Prostate gland (tissue), 2 donors: Measurements from ENCODE around the gene SHISA6. TPM values are rescaled to one million over a fixed set of nuclear protein-coding genes. Genes with fewer than 3 reads are reported as not detected.

ENCODE experiments used
- DNase-seq: peaks from one replicate; pipeline ENCODE4 v3.0.0-alpha.2; 2019; ENCODE audit warnings: low spot score
- H3K27ac ChIP-seq, 2 donors: fragments of 200-600 bp; sonication (generic); 2 replicates each; pipeline ENCODE4 v1.5.1; 2017 to 2019
- H3K27me3 ChIP-seq: fragments of 200-600 bp; sonication (generic); replicated peaks from 2 replicates; pipeline ENCODE4 v1.5.1; 2019; ENCODE audit not compliant: insufficient read depth
- H3K36me3 ChIP-seq, 2 donors: fragments of 200-600 bp; sonication (generic); 1 replicate in 1 of 2; 2 replicates in 1 of 2; pipeline versions ENCODE4 v1.5.1 to v1.8.1; 2017 to 2019
- H3K4me1 ChIP-seq: fragments of 200-600 bp; sonication (generic); replicated peaks from 2 replicates; pipeline ENCODE4 v1.5.1; 2019
- H3K4me3 ChIP-seq, 2 donors: fragments of 200-600 bp; sonication (generic); 2 replicates each; pipeline ENCODE4 v1.5.1; 2017 to 2019
- H3K9me3 ChIP-seq: fragments of 200-600 bp; sonication (generic); 2 replicates; pipeline ENCODE4 v1.5.1; 2017
- POLR2A ChIP-seq: fragments of 450-650 bp; IDR thresholded peaks from one replicate; pipeline ENCODE4 v1.6.1; 2016; ENCODE audit warnings: antibody characterized with exemption, mild to moderate bottlenecking
- POLR2AphosphoS5 ChIP-seq: sonication (generic); formaldehyde crosslinking; IDR thresholded peaks from one replicate; pipeline ENCODE4 v1.6.1; 2017; ENCODE audit warnings: antibody characterized with exemption
- WGBS: methylation state at CpG from one replicate; pipeline ENCODE4 v1.1.5; 2018; 5-methylcytosine and 5-hydroxymethylcytosine counted together
- intact Hi-C: fragments of 100-400 bp; cut with DNase I; formaldehyde crosslinking; loops from one replicate; pipeline ENCODE4 v1.14.2; 2022
- total RNA-seq, 2 donors: library from RNA; depleted of rRNA; stranded (reverse); fragments of >200 nt; gene quantifications; one replicate each; pipeline ENCODE4 v1.1.0, GENCODE V29; 2016
- TF ChIP-seq, protein P1 (sequence below), 4 experiments: fragments of 200-600 bp in 2 of 4; fragments of 450-650 bp in 2 of 4; sonication (generic) in 2 of 4; IDR thresholded peaks; 1 replicate in 3 of 4; 2 replicates in 1 of 4; pipeline ENCODE4 v1.5.1; 2016 to 2019; ENCODE audit warnings: antibody characterized with exemption in 4 of 4, mild to moderate bottlenecking in 2 of 4, moderate library complexity in 2 of 4

The SHISA6 gene
- total RNA-seq, 2 donors from 2014 or later: 9.0 to 10.6 TPM

DNA sequence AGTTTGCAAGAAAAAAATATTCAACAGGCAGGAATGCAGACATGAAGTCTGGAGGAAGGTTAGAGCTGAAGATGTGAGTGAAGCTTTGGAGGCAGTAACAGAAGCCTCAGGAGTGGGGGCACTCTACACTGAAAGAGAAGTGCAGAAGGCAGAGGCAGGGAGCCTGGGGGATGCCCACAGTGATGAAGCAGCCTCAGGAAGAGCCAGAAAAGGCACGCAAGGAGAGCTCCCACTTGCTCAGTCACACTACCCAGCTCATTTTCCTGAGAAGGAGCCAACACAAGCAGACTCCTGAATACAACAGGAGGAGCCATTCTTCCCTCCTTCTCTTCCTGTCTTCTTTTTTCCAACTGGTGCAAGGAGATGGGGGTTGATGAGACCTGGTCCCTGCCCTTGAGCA is 312.1 kb downstream of the SHISA6 start:
- H3K9me3 ChIP-seq: no peaks in the 10 kb centered on the region
- H3K36me3 ChIP-seq: no peaks in the 10 kb centered on the region
- no peak overlapping the region for H3K4me3 ChIP-seq
- WGBS: 42% methylated on average over 1 of the region's 1 CpG
- no peak overlapping the region for H3K27ac ChIP-seq
- H3K4me1 ChIP-seq: peaks cover 3% of the 10 kb centered on the region
- intact Hi-C loops: no loop called here
- H3K27me3 ChIP-seq: no peaks in the 10 kb centered on the region
- TF ChIP-seq POLR2A (no peak), POLR2AphosphoS5 (no peak)
- TF ChIP-seq, protein P1, sequence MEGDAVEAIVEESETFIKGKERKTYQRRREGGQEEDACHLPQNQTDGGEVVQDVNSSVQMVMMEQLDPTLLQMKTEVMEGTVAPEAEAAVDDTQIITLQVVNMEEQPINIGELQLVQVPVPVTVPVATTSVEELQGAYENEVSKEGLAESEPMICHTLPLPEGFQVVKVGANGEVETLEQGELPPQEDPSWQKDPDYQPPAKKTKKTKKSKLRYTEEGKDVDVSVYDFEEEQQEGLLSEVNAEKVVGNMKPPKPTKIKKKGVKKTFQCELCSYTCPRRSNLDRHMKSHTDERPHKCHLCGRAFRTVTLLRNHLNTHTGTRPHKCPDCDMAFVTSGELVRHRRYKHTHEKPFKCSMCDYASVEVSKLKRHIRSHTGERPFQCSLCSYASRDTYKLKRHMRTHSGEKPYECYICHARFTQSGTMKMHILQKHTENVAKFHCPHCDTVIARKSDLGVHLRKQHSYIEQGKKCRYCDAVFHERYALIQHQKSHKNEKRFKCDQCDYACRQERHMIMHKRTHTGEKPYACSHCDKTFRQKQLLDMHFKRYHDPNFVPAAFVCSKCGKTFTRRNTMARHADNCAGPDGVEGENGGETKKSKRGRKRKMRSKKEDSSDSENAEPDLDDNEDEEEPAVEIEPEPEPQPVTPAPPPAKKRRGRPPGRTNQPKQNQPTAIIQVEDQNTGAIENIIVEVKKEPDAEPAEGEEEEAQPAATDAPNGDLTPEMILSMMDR (IDR thresholded peaks at IDR 0.05): no peak
- no peak for DNase-seq

DNA sequence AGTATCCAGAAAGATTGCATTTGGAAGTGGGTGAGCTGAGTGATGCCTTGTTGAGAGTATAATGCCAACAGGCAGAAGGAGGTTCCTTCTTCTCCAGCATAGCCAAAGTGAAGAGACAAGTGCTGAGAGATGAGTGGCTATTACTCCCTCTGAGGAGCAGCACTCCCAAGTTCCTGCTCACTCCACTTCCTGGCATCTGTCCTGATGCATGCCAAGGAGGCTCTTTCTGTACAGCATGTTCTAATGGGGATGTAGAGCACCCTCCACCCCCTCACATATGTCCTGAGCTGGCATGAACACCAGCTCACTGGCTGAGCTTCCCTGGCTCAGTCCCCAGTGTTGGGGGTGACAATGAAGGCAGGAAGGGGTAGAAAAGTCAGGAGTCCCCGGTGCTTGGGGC is 313.0 kb downstream of the SHISA6 start:
- TF ChIP-seq POLR2AphosphoS5 (peak; percentile 16), POLR2A (no peak)
- TF ChIP-seq, protein P1 (IDR thresholded peaks at IDR 0.05): no peak
- Histone ChIP-seq H3K9me3 (no peaks in the 10 kb centered on the region), H3K27me3 (no peaks in the 10 kb centered on the region), H3K27ac (no peak overlapping the region), H3K4me3 (no peak overlapping the region), H3K36me3 (no peaks in the 10 kb centered on the region), H3K4me1 (peaks cover 3% of the 10 kb centered on the region)
- no peak for DNase-seq
- WGBS: 71% methylated on average over 1 of the region's 1 CpG
- intact Hi-C loops: no loop called here

DNA sequence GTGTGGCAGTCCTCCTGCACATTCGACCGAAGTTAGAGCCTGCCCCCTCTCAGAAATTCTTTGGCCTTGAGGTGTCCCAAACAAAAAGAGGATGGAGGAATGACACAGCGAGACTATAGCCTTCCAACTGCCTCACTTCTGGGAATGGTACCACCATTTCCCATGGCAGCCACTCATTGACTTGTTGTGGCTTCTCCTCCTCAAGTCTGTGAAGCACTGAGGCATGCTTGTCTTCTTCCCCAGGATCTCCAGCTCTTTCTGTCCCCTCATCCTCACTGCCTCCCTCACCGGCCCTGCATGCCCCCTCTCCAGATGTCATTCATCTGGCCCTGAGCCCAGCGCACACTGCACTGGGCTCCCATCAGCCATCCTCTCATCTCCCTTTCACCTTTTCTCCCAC is 313.5 kb downstream of the SHISA6 start:
- intact Hi-C loops: no loop called here
- Histone ChIP-seq H3K4me3 (no peak overlapping the region), H3K9me3 (no peaks in the 10 kb centered on the region), H3K27ac (no peak overlapping the region), H3K4me1 (peaks cover 3% of the 10 kb centered on the region), H3K36me3 (no peaks in the 10 kb centered on the region), H3K27me3 (no peaks in the 10 kb centered on the region)
- TF ChIP-seq, protein P1 (IDR thresholded peaks at IDR 0.05): no peak
- TF ChIP-seq POLR2AphosphoS5 (no peak), POLR2A (no peak)
- DNase-seq: no peak
- WGBS: 86% methylated on average over 5 of the region's 5 CpGs

DNA sequence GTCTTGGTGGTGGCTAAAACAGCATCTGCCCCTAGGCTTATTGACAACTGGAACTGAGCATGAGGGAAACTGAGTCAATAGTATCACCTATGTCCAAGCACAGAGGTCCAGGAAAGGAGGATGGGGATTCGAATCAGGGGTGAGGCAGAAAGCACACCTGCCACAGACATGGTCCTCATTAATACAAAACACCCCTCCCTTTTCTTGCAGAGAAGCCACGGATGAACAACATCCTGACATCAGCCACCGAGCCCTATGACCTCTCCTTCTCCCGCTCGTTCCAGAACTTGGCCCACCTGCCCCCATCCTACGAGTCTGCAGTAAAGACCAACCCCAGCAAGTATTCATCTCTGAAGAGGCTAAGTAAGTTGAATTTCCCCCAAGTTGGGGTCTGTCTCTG is 314.5 kb downstream of the SHISA6 start:
- no peak for DNase-seq
- intact Hi-C loops: no loop called here
- H3K4me3 ChIP-seq: no peak overlapping the region

More for the DNA sequence above, 314.5 kb downstream of the SHISA6 start:
- Histone ChIP-seq H3K9me3 (no peaks in the 10 kb centered on the region), H3K36me3 (no peaks in the 10 kb centered on the region), H3K27ac (no peak overlapping the region), H3K27me3 (no peaks in the 10 kb centered on the region), H3K4me1 (peaks cover 3% of the 10 kb centered on the region)
- WGBS: 93% methylated on average over 6 of the region's 6 CpGs
- TF ChIP-seq, protein P1 (IDR thresholded peaks at IDR 0.05): no peak
- TF ChIP-seq POLR2AphosphoS5 (no peak), POLR2A (no peak)
